ENCODE data around the gene C10orf143. TPM values are rescaled to one million over a fixed set of nuclear protein-coding genes. Genes with fewer than 3 reads are reported as not detected.

The C10orf143 gene
- total RNA-seq, 1 donor, result 2.5 TPM

DNA sequence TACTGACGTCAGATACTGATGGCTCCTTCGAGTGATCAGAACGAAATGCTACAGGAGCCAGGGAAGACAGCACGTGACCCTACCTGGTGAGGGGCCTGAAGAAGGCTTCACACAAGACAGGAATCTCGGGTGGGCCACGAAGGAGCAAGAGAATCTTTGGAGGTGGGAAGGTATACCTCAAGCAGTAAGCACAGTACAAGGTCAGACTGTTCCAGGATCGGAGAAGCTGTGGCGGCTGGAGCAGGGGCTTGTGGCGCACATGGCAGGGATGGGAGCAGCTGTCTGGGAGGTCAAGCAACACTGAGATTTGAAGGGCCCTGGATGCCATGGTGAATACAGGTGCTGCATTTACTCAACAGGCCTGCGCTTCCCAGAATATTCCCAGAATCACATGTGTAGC is 45.4 kb downstream of the C10orf143 start:
- no peaks in the 10 kb centered on the region for H3K79me2 ChIP-seq (ENCODE audit: insufficient read depth, low read length)
- H3K4me3 ChIP-seq (ENCODE audit: insufficient read depth, low read length), result no peak overlapping the region
- TF ChIP-seq, protein P1, sequence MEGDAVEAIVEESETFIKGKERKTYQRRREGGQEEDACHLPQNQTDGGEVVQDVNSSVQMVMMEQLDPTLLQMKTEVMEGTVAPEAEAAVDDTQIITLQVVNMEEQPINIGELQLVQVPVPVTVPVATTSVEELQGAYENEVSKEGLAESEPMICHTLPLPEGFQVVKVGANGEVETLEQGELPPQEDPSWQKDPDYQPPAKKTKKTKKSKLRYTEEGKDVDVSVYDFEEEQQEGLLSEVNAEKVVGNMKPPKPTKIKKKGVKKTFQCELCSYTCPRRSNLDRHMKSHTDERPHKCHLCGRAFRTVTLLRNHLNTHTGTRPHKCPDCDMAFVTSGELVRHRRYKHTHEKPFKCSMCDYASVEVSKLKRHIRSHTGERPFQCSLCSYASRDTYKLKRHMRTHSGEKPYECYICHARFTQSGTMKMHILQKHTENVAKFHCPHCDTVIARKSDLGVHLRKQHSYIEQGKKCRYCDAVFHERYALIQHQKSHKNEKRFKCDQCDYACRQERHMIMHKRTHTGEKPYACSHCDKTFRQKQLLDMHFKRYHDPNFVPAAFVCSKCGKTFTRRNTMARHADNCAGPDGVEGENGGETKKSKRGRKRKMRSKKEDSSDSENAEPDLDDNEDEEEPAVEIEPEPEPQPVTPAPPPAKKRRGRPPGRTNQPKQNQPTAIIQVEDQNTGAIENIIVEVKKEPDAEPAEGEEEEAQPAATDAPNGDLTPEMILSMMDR (IDR thresholded peaks at IDR 0.05; ENCODE audit: extremely low read depth, low read depth, low read length), result no peak
- H2AFZ ChIP-seq (ENCODE audit: low read length), result no peak overlapping the region
- H4K20me1 ChIP-seq (ENCODE audit: insufficient read depth, low read length), result no peaks in the 10 kb centered on the region
- no peaks in the 10 kb centered on the region for H3K27me3 ChIP-seq (ENCODE audit: insufficient read depth, low read length)
- H3K4me2 ChIP-seq (ENCODE audit: insufficient read depth, low read length), result no peak overlapping the region
- no peaks in the 10 kb centered on the region for H3K36me3 ChIP-seq (ENCODE audit: insufficient read depth, low read length)
- H3K4me1 ChIP-seq (ENCODE audit: insufficient read depth, low read length), result no peaks in the 10 kb centered on the region
- H3K27ac ChIP-seq (ENCODE audit: low read depth, low read length), result no peak overlapping the region
- DNase-seq (ENCODE audit: insufficient read length, low spot score, missing footprints), result no peak
- H3K9me3 ChIP-seq (ENCODE audit: low read depth, low read length), result no peaks in the 10 kb centered on the region

DNA sequence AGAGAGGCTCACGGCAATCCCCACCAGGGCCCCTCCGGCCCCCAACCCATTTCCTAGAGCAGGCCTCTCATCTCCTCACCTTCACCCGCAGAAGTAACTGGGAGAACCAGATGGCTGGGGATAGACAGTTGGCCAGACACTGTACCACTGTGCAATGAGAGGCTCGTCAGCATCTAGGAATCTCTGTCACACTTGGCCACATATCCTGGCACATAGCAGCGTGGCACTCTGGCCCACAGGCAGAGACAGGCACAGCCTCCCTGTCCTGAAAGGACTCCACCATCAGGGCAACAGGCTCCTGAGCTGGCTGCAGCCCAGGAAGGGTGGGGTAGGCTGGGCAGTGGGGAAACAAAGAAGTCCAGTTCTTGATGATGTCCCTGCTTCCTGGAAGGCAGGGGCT is 45.8 kb downstream of the C10orf143 start:
- H3K27ac ChIP-seq (ENCODE audit: low read depth, low read length), result no peak overlapping the region
- H3K27me3 ChIP-seq (ENCODE audit: insufficient read depth, low read length), result no peaks in the 10 kb centered on the region
- TF ChIP-seq, protein P1 (IDR thresholded peaks at IDR 0.05; ENCODE audit: extremely low read depth, low read depth, low read length), result no peak
- H3K79me2 ChIP-seq (ENCODE audit: insufficient read depth, low read length), result no peaks in the 10 kb centered on the region
- H3K9me3 ChIP-seq (ENCODE audit: low read depth, low read length), result no peaks in the 10 kb centered on the region
- no peak overlapping the region for H3K4me2 ChIP-seq (ENCODE audit: insufficient read depth, low read length)
- no peaks in the 10 kb centered on the region for H3K4me1 ChIP-seq (ENCODE audit: insufficient read depth, low read length)
- H3K4me3 ChIP-seq (ENCODE audit: insufficient read depth, low read length), result no peak overlapping the region
- H3K36me3 ChIP-seq (ENCODE audit: insufficient read depth, low read length), result no peaks in the 10 kb centered on the region
- no peaks in the 10 kb centered on the region for H4K20me1 ChIP-seq (ENCODE audit: insufficient read depth, low read length)
- no peak overlapping the region for H2AFZ ChIP-seq (ENCODE audit: low read length)
- DNase-seq (ENCODE audit: insufficient read length, low spot score, missing footprints), result no peak

DNA sequence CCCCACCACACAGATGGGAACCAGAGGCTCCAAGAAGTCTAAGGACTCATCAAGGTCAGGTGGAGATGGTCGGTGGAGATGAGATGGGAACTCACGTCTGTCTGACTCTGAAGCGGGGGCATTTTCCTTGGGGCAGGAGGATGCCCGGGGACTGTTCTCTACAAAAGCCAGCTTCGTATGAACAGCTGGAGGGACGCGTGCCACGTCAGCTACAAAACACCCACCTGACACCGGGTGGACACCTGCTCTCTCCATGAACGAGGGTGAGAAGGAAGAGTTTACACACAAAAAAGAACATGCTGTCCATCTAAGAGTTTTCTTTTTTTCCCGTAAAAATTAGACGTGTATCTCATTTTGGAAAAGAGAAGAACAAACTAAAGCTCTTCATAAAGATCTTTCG is 47.7 kb downstream of the C10orf143 start:
- H3K4me3 ChIP-seq (ENCODE audit: insufficient read depth, low read length), result no peak overlapping the region
- TF ChIP-seq, protein P1 (IDR thresholded peaks at IDR 0.05; ENCODE audit: extremely low read depth, low read depth, low read length), result no peak
- H3K79me2 ChIP-seq (ENCODE audit: insufficient read depth, low read length), result no peaks in the 10 kb centered on the region
- no peak overlapping the region for H2AFZ ChIP-seq (ENCODE audit: low read length)
- no peaks in the 10 kb centered on the region for H3K4me1 ChIP-seq (ENCODE audit: insufficient read depth, low read length)
- no peak overlapping the region for H3K4me2 ChIP-seq (ENCODE audit: insufficient read depth, low read length)
- no peaks in the 10 kb centered on the region for H3K9me3 ChIP-seq (ENCODE audit: low read depth, low read length)
- H3K27ac ChIP-seq (ENCODE audit: low read depth, low read length), result no peak overlapping the region
- no peaks in the 10 kb centered on the region for H3K27me3 ChIP-seq (ENCODE audit: insufficient read depth, low read length)
- no peak for DNase-seq (ENCODE audit: insufficient read length, low spot score, missing footprints)
- H3K36me3 ChIP-seq (ENCODE audit: insufficient read depth, low read length), result no peaks in the 10 kb centered on the region
- no peaks in the 10 kb centered on the region for H4K20me1 ChIP-seq (ENCODE audit: insufficient read depth, low read length)

DNA sequence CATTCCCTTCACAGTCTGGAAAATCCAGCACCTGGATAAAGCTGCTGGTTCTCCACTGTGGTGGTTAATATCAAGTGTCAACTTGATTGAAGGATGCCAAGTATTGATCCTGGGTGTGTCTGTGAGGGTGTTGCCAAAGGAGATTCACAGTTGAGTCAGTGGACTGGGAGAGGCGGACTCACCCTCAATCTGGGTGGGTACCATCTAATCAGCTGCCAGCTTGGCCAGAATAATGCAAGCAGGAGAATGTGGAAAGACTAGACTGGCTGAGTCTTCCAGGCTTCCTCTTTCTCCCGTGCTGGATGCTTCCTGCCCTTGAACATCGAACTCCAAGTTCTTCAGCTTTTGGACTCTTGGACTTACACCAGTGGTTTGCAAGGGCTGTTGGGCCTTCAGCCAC is 48.4 kb downstream of the C10orf143 start:
- no peaks in the 10 kb centered on the region for H3K9me3 ChIP-seq (ENCODE audit: low read depth, low read length)
- DNase-seq (ENCODE audit: insufficient read length, low spot score, missing footprints), result no peak
- H2AFZ ChIP-seq (ENCODE audit: low read length), result no peak overlapping the region
- no peaks in the 10 kb centered on the region for H3K4me1 ChIP-seq (ENCODE audit: insufficient read depth, low read length)
- no peak overlapping the region for H3K4me3 ChIP-seq (ENCODE audit: insufficient read depth, low read length)
- no peaks in the 10 kb centered on the region for H4K20me1 ChIP-seq (ENCODE audit: insufficient read depth, low read length)
- no peaks in the 10 kb centered on the region for H3K79me2 ChIP-seq (ENCODE audit: insufficient read depth, low read length)
- no peak overlapping the region for H3K27ac ChIP-seq (ENCODE audit: low read depth, low read length)
- no peaks in the 10 kb centered on the region for H3K27me3 ChIP-seq (ENCODE audit: insufficient read depth, low read length)
- no peaks in the 10 kb centered on the region for H3K36me3 ChIP-seq (ENCODE audit: insufficient read depth, low read length)
- TF ChIP-seq, protein P1 (IDR thresholded peaks at IDR 0.05; ENCODE audit: extremely low read depth, low read depth, low read length), result no peak
- no peak overlapping the region for H3K4me2 ChIP-seq (ENCODE audit: insufficient read depth, low read length)
